Measurements from ENCODE around the gene ORC4.

Gene ORC4

GRCh38 chr2:147886136-147886535 lies 134.4 kb downstream of the ORC4 start:
- DNase-seq: no peak
- TF ChIP-seq GATA1 (IDR thresholded peaks at IDR 0.05; ENCODE audit: low read depth, low read length): no peak
- TF ChIP-seq POLR2A (IDR thresholded peaks at IDR 0.05; ENCODE audit: low read length): no peak

GRCh38 chr2:147884830-147885229 lies 135.7 kb downstream of the ORC4 start:
- DNase-seq: no peak
- no peak for TF ChIP-seq GATA1 (IDR thresholded peaks at IDR 0.05; ENCODE audit: low read depth, low read length)
- TF ChIP-seq POLR2A (IDR thresholded peaks at IDR 0.05; ENCODE audit: low read length): no peak

GRCh38 chr2:147882631-147883030 lies 137.9 kb downstream of the ORC4 start:
- TF ChIP-seq GATA1 (IDR thresholded peaks at IDR 0.05; ENCODE audit: low read depth, low read length): no peak
- TF ChIP-seq POLR2A (IDR thresholded peaks at IDR 0.05; ENCODE audit: low read length): no peak
- DNase-seq: no peak
